HepG2 (cell line): Measurements from ENCODE around the gene DPH5. TPM values are rescaled to one million over a fixed set of nuclear protein-coding genes. Genes with fewer than 3 reads are reported as not detected.

Experiments used
- ATAC-seq: fragments of 200-7000 bp; cut with Tn5 transposase; 3 replicates; pipeline ENCODE4 v1.9.1; 2020; ENCODE audit warnings: mild to moderate bottlenecking, moderate library complexity
- BruUV-seq: library from RNA; stranded (reverse); fragments of 400-500 nt; replicated peaks from 2 replicates; lab custom pipeline; 2021; lab: Mats Ljungman, UMichigan
- CTCF ChIA-PET: fragments of 300-600 bp; formaldehyde crosslinking; extraction: SDS; loops from one replicate; lab custom pipeline; 2021; ENCODE audit warnings: low total read pairs, inconsistent platforms, low intra/inter-chr PET ratio; lab: Yijun Ruan, JAX
- POLR2A ChIA-PET: fragments of 350-600 bp; sonication (Branson Sonifier 250); formaldehyde crosslinking; loops from one replicate; lab custom pipeline; 2020; ENCODE audit warnings: antibody characterized with exemption, inconsistent platforms; lab: Yijun Ruan, JAX
- DNase-seq: peaks from one replicate; pipeline ENCODE4 v3.0.0-alpha.2; 2015; ENCODE audit warnings: low spot score
- FAIRE-seq: peaks from 3 replicates; lab custom pipeline; 2011; peaks lifted over from hg19 to GRCh38; lab: Jason Lieb, UNC
- H2AFZ ChIP-seq: one replicate; pipeline ENCODE4 v1.6.1; 2011; ENCODE audit warnings: low read length, inconsistent platforms
- H3K27ac ChIP-seq: fragments of 300-600 bp; 3 replicates; pipeline ENCODE4 v1.8.0; 2011; ENCODE audit warnings: mixed run types, mild to moderate bottlenecking, mixed read lengths, low read length, inconsistent platforms; ENCODE audit not compliant: insufficient read depth; ENCODE audit errors: extremely low read length
- H3K27me3 ChIP-seq, 2 experiments: fragments of 200-600 bp in 1 of 2; 2 replicates in 1 of 2; 3 replicates in 1 of 2; pipeline versions ENCODE4 v1.6.0 to v1.8.0; 2011; ENCODE audit warnings: low read length in 2 of 2, mild to moderate bottlenecking in 2 of 2, moderate library complexity in 2 of 2, inconsistent platforms in 1 of 2; ENCODE audit not compliant: insufficient read depth in 2 of 2, control insufficient read depth in 1 of 2
- H3K36me3 ChIP-seq, 2 experiments: fragments of 200-600 bp in 1 of 2; replicated peaks in 1 of 2; 2 replicates in 1 of 2; 3 replicates in 1 of 2; pipeline versions ENCODE4 v1.5.1 to v1.8.0; 2011; ENCODE audit warnings: low read length in 2 of 2, inconsistent platforms in 1 of 2; ENCODE audit not compliant: insufficient read depth in 2 of 2, control insufficient read depth in 1 of 2
- H3K4me1 ChIP-seq: 2 replicates; pipeline ENCODE4 v1.5.1; 2012; ENCODE audit warnings: low read length, inconsistent platforms; ENCODE audit not compliant: insufficient read depth
- H3K4me2 ChIP-seq: 2 replicates; pipeline ENCODE4 v1.6.0; 2011; ENCODE audit warnings: low read depth, low read length, inconsistent platforms
- H3K4me3 ChIP-seq, 3 experiments: fragments of 200-600 bp in 1 of 3; sonication (generic), shearing (Covaris generic) in 1 of 3; replicated peaks in 1 of 3; 2 replicates each; pipeline ENCODE4 v1.5.1; 2011 to 2016; ENCODE audit warnings: low read length in 3 of 3, inconsistent platforms in 2 of 3, low read depth in 2 of 3, mild to moderate bottlenecking in 2 of 3, control low read depth in 1 of 3, mixed read lengths in 1 of 3; ENCODE audit not compliant: insufficient read depth in 1 of 3
- H3K79me2 ChIP-seq: one replicate; pipeline ENCODE4 v1.6.1; 2011; ENCODE audit warnings: low read length, inconsistent platforms; ENCODE audit not compliant: insufficient read depth
- H3K9ac ChIP-seq: 2 replicates; pipeline ENCODE4 v1.6.0; 2011; ENCODE audit warnings: mild to moderate bottlenecking, low read depth, low read length, inconsistent platforms; ENCODE audit not compliant: insufficient read depth
- H3K9me3 ChIP-seq: 2 replicates; pipeline ENCODE4 v1.5.1; 2012; ENCODE audit warnings: mild to moderate bottlenecking, low read length
- H4K20me1 ChIP-seq: 2 replicates; pipeline ENCODE4 v1.6.0; 2011; ENCODE audit warnings: inconsistent platforms, mild to moderate bottlenecking, low read length, moderate library complexity; ENCODE audit not compliant: insufficient read depth
- CREBL2 ChIP-seq: sonication (generic); formaldehyde crosslinking; IDR thresholded peaks from 2 replicates; pipeline ENCODE4 v1.8.1; 2023; ENCODE audit warnings: missing genetic modification reagents, mild to moderate bottlenecking, borderline replicate concordance
- FOXP4 ChIP-seq: sonication (generic); formaldehyde crosslinking; IDR thresholded peaks from 2 replicates; pipeline ENCODE4 v1.4.0; 2020; ENCODE audit warnings: missing genetic modification reagents
- HMG20B ChIP-seq: conservative IDR thresholded peaks from 2 replicates; pipeline ENCODE4 v1.6.1; 2016; ENCODE audit warnings: missing genetic modification reagents, missing compliant biosample characterization
- NFE2L2 ChIP-seq: fragments of 150-350 bp; IDR thresholded peaks from 2 replicates; pipeline ENCODE4 v1.6.1; 2014; ENCODE audit warnings: low read length
- NFIB ChIP-seq: sonication (generic); formaldehyde crosslinking; IDR thresholded peaks from 2 replicates; pipeline ENCODE4 v1.9.0; 2021; ENCODE audit warnings: missing genetic modification reagents, mild to moderate bottlenecking, borderline replicate concordance
- PAX8 ChIP-seq: sonication (generic); formaldehyde crosslinking; IDR thresholded peaks from 2 replicates; pipeline ENCODE4 v1.8.0; 2022; ENCODE audit warnings: mild to moderate bottlenecking, missing genetic modification reagents, borderline replicate concordance
- SRSF4 ChIP-seq: fragments of 200-400 bp; formaldehyde crosslinking; IDR thresholded peaks from one replicate; pipeline ENCODE4 v1.6.1; 2018; ENCODE audit warnings: mild to moderate bottlenecking, low read depth, low read length, moderate library complexity; ENCODE audit not compliant: poor library complexity, severe bottlenecking
- THYN1 ChIP-seq: sonication (generic); formaldehyde crosslinking; IDR thresholded peaks from 2 replicates; pipeline ENCODE4 v1.8.1; 2023; ENCODE audit warnings: low read depth, mild to moderate bottlenecking, moderate library complexity, missing genetic modification reagents, borderline replicate concordance
- YEATS4 ChIP-seq: sonication (generic); formaldehyde crosslinking; IDR thresholded peaks from 2 replicates; pipeline ENCODE4 v1.4.0; 2020; ENCODE audit warnings: missing genetic modification reagents, borderline replicate concordance
- ZC3H13 ChIP-seq: sonication (generic); formaldehyde crosslinking; IDR thresholded peaks from 2 replicates; pipeline ENCODE4 v1.8.1; 2023; ENCODE audit warnings: mild to moderate bottlenecking, missing genetic modification reagents, moderate library complexity
- ZNF264 ChIP-seq: sonication (generic); formaldehyde crosslinking; IDR thresholded peaks from 2 replicates; pipeline ENCODE4 v1.4.0; 2020; ENCODE audit warnings: missing genetic modification reagents
- ZNF709 ChIP-seq: sonication (generic); formaldehyde crosslinking; IDR thresholded peaks from 2 replicates; pipeline ENCODE4 v1.5.0; 2020; ENCODE audit warnings: mild to moderate bottlenecking, missing genetic modification reagents
- WGBS: methylation state at CpG from one replicate; pipeline ENCODE4 v1.1.6; 2017; ENCODE audit warnings: low lambda C conversion rate; 5-methylcytosine and 5-hydroxymethylcytosine counted together
- in situ Hi-C: cut with HindIII; loops from 2 replicates; pipeline ENCODE4 v1.10.0; 2017; ENCODE audit warnings: low pct_unique_long_range_greater_than_20kb; ENCODE audit not compliant: extremely low pct_ligation_motif_present
- intact Hi-C: fragments of 100-400 bp; cut with micrococcal nuclease; formaldehyde crosslinking; loops from one replicate; pipeline ENCODE4 v1.10.0; 2022; ENCODE audit not compliant: unreplicated experiment
- polyA plus RNA-seq, 8 experiments: library from polyadenylated mRNA; depleted of rRNA in 3 of 8; stranded (reverse) in 7 of 8; unstranded in 1 of 8; fragments of >200 nt; fragmentation: Illumina TruSeq in 4 of 8; extraction: Trizol in 4 of 8; gene quantifications; 2 replicates each; pipeline versions ENCODE4 v1.2.1 to v1.2.3, GENCODE V29; 2011 to 2016; ENCODE audit warnings: low read depth in 4 of 8, missing spikeins in 1 of 8, mixed read lengths in 1 of 8; ENCODE audit not compliant: insufficient read depth in 1 of 8
- total RNA-seq, 5 experiments: library from RNA; depleted of rRNA; stranded (reverse); fragments of >200 nt; fragmentation: Illumina TruSeq; extraction: Trizol; gene quantifications; 2 replicates each; pipeline ENCODE4 v1.2.3, GENCODE V29; 2016; ENCODE audit warnings: low read depth in 1 of 5

Gene DPH5
- total and polyA plus RNA-seq, 2 of the 13 experiments (the other 11 are each of a cell fraction or from before 2014, with no cell fraction given): 53.2 to 79.6 TPM

- TF ChIP-seq HMG20B (CRISPR knock-in tag) (no peak), FOXP4 (CRISPR knock-in tag) (no peak), NFIB (CRISPR knock-in tag) (no peak), ZC3H13 (CRISPR knock-in tag) (no peak), CREBL2 (CRISPR knock-in tag) (no peak), NFE2L2 (no peak)
Observed at GRCh38 chr1:100971021-100971420, 54.6 kb downstream of the DPH5 start (continued).

- Histone ChIP-seq H3K79me2 (no peaks in the 10 kb centered on the region), H2AFZ (no peak overlapping the region), H3K9ac (no peak overlapping the region), H3K27ac (no peak overlapping the region), H3K4me3 (no peak overlapping the region), H3K27me3 (no peaks in the 10 kb centered on the region), H3K4me2 (no peak overlapping the region), H3K9me3 (no peaks in the 10 kb centered on the region), H3K36me3 (peaks cover 5 to 39% of the 10 kb centered on the region in 2 experiments; a peak in 4 of 5 replicates), H4K20me1 (no peaks in the 10 kb centered on the region), H3K4me1 (no peaks in the 10 kb centered on the region)
- FAIRE-seq: no peak
- WGBS: 94% methylated on average over 2 of the region's 2 CpGs
- TF ChIP-seq ZNF709 (CRISPR knock-in tag): no peak
- TF ChIP-seq YEATS4 (CRISPR knock-in tag): no peak
- no peak for TF ChIP-seq PAX8 (CRISPR knock-in tag)
- no peak for TF ChIP-seq THYN1 (CRISPR knock-in tag)
- TF ChIP-seq SRSF4: no peak
- TF ChIP-seq ZNF264 (CRISPR knock-in tag): no peak
- intact Hi-C loops: no loop called here
- ATAC-seq: no peak
- DNase-seq: no peak
- BruUV-seq: no TSS peak
- in situ Hi-C loops: no loop called here
- ChIA-PET CTCF (no interaction called here), POLR2A (no interaction called here)
Observed at GRCh38 chr1:100969327-100969726, 56.3 kb downstream of the DPH5 start.
